GM15510 (cell line): ENCODE results near the gene EMC10.

Experiments used
- POLR2A ChIP-seq: IDR thresholded peaks from 3 replicates; pipeline ENCODE4 v1.6.1; 2011; ENCODE audit warnings: borderline replicate concordance; ENCODE audit not compliant: insufficient read length; ENCODE audit errors: extremely low read depth

EMC10 gene

GRCh38 chr19:50444059-50444458, 32.2 kb upstream of the EMC10 start:
- TF ChIP-seq POLR2A, result no peak

- no peak for TF ChIP-seq POLR2A
Measured at GRCh38 chr19:50447053-50447452, 29.3 kb upstream of the EMC10 start.

GRCh38 chr19:50447750-50448149, 28.6 kb upstream of the EMC10 start:
- no peak for TF ChIP-seq POLR2A

- no peak for TF ChIP-seq POLR2A
Measured at GRCh38 chr19:50449236-50449899, 26.9 kb upstream of the EMC10 start.

GRCh38 chr19:50450369-50451222, 25.7 kb upstream of the EMC10 start:
- TF ChIP-seq POLR2A, result no peak

GRCh38 chr19:50451223-50451534, 25.1 kb upstream of the EMC10 start:
- TF ChIP-seq POLR2A, result no peak

- TF ChIP-seq POLR2A, result no peak
Measured at GRCh38 chr19:50453243-50453642, 23.1 kb upstream of the EMC10 start.

- TF ChIP-seq POLR2A, result no peak
Measured at GRCh38 chr19:50455992-50456391, 20.3 kb upstream of the EMC10 start.

- no peak for TF ChIP-seq POLR2A
Measured at GRCh38 chr19:50457300-50457699, 19.0 kb upstream of the EMC10 start.

- TF ChIP-seq POLR2A, result no peak
Measured at GRCh38 chr19:50458396-50459066, 17.8 kb upstream of the EMC10 start.

GRCh38 chr19:50459067-50459456, 17.2 kb upstream of the EMC10 start:
- no peak for TF ChIP-seq POLR2A

- no peak for TF ChIP-seq POLR2A
Measured at GRCh38 chr19:50459638-50460037, 16.7 kb upstream of the EMC10 start.

- TF ChIP-seq POLR2A, result peak; percentile 42
Measured at GRCh38 chr19:50460161-50460765, 16.0 kb upstream of the EMC10 start.

- TF ChIP-seq POLR2A, result peak; percentile 21
Measured at GRCh38 chr19:50461066-50461875, 15.0 kb upstream of the EMC10 start.
